GM19043 (cell line): ENCODE results near the gene ANO10.

Experiments
- ATAC-seq: cut with Tn5 transposase; IDR thresholded peaks from one replicate; pipeline ENCODE4 v1.9.1; 2021; ENCODE audit warnings: low read depth; ENCODE audit not compliant: unreplicated experiment

The ANO10 gene

DNA sequence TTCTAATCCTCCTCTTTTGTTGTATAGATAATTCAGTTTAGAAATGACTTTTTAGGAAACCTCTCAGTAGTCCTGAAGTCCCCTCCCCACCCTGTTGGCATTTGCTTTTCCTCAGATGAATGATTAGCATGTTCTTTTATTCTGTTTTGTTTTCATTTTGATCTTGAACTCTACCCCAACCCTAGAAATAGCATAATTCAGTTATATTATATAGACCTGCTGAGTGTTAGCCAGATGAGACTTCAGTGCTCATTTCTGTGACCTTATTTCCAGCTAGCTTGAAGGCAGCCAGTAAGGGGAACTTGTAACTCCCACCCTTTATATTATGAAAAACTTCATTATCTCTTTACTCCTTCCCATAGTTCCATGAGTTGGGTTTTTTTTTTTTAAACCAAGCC lies 294.2 kb downstream of the ANO10 start:
- no peak for ATAC-seq

DNA sequence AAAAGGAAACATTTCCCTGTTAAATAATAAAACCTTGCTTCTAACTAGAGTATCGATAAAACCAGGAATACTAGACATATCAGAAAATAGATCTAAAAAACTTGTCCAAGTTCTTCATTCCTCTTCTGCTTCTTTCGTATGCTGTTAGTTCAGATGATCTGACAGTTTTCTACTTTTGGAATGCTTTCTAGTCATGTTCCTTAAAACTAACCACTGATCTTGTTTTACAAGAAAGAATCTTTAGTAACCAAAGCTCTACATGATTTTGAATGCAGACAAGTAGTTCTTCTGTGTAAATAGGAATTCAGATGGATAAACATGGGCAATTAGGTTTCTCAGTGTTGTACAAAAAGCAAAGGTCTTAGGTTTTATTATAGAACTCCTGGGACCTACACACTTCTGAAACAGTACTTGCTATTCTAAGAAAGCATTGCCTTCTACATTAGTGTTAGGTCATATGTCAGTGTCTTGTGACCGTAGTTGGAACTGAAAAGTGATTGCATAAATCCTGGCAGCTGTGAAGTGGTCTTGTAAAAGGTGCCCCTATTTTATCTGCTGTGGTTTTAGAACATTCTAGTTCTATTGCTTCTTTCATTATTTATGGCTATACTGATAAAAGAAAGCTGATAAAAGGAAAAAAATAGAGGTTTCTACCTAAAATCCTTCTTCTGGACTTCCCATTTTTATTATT lies 294.8 kb downstream of the ANO10 start:
- ATAC-seq = peak; percentile 45

DNA sequence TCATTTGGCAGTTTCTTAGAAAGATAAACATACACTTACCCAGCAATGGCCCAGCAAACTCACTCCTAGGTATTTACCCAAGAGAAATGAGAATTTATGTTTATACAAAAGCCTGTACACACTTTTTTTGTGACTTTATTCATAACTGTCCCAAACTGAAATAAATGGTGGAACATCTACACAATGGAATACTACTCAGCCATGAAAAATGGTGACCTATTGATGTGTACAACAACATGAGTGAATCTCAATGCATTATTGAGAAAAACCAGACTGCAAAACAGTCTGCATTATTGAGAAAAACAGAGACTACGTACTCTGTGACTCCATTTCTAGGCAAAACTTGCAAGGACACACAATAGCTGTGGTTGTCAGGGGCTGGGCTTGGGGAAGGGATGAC lies 298.3 kb downstream of the ANO10 start:
- ATAC-seq = no peak

DNA sequence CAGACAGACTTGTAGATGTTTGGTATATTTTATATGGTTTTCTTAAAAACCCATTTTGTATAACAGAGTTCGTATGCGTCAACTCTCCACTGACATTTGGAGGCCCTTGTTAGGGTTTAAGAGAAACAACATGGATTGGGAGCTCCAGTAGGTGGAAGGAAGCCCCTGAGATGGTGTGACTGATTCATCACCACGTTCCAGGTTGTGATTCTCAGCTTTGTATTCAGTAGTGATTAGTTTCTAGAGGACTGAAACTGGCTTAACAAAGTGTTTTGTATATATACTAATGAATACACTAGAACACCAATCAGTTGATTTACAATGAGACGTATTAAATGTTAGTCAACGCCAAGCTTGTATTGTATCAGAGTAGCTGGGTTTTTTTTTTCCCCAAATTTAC lies 301.5 kb downstream of the ANO10 start:
- ATAC-seq = no peak

DNA sequence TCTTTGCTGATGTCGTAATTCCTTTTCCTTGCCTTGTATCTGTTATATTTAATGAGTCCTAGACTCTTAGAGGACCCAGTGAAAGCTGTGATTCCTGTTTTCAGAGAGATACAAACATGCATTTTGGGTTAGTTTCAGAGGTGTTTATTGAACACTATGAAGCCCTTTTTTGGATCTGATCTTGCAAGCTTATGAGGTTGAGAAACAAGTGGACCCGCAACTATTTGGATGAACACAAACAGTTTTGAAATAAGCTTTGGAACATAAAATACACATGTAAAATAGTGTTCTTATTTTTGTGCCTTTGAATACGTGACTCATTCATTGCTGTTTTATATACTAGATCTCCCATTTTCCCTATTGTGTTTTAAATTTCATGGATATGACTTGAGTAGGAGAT lies 302.0 kb downstream of the ANO10 start:
- ATAC-seq = no peak

DNA sequence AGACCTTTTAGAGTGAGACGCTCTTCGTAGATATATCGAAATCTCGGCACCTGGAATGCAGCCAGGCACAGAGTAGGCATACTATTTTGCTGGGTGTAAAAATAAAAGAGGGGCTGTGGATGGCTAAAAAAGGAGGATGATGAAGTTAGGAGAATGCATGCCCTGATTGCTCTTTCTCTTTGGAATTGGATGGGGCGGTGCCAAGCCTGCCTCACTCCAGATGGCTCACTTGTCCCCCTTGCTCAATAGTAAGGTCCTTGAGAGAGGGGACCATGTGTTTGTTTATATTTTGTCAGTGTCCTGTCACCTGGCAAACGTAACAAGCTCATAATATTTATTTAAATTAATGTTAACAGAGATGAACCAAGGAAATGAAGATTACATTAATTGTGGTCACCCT lies 302.4 kb downstream of the ANO10 start:
- no peak for ATAC-seq

DNA sequence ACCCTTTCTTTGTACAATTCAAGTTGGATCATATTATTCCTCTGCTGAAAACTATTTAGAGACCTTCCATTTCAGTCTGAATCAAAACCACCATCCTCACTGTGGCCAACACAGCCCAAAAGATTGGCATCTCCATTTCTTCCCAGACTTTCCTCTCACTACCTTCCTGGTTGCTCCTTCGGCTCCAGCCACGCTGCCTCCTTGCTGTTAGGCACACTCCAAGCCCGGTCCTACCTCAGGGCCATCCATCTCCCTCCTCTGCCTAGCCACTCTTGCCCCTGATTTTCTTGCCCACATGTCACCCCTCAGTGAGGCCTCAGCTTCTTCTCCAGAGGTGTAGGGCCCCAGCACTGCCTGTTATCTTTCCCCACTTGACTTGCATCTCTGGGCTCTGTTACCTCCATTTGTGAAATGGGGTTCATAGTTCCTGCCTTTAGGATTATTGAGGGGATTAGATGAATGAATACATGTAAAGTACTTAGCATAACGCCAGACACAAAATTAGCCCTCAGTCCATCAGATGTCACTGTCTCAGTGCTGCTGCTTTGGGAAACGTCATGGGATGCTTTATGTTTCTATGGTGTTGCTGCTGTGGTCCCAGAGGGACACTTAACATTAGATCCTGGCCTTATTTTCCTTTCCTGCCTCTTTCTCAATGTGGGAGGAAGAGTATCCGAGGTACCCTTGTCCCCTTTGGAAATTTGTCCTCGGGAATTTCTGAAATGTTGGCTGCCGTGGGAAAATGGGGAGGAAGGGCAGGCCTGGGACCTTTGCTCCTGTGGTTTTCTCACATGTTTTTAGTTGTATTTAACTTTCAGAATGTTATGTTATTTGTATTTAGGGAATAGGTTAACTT lies 304.1 kb downstream of the ANO10 start:
- ATAC-seq = no peak

DNA sequence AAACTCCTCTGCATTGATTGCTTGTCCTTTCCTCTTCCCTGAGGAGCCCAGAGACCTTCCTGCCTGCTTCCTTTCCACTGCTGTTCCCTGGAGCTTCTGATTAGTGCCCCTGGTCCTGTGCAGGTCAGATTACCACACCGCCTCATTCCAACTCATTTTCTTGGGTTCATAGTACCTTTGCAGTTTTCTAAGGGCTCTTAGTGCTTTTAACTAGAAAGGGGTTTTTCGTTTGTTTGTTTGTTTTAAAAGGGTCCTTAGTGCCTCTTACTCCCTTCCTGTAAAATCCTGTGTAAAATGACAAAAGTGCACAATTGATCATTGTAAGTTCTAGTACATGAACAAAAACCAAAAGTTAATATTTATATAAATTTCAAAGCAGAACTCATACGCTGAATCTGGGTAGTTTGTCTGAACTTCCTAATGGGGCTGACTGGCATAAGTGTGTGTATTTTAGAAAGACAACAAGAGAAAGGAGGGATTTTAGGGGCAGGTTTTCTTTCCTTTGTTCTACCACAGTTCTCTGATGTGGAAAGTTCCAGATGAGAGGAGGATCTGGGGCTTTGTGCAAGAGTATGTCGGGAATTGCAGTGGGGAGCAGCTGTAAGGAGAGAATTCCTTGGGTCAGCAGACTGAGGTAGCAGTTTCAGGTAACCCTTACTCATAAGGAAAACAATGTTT lies 304.9 kb downstream of the ANO10 start:
- no peak for ATAC-seq
